GM23338 (cell line): Measurements from ENCODE around the gene FIG4.

Experiments
- CREB1 ChIP-seq: fragments of 250-450 bp; sonication (Bioruptor Pico); IDR thresholded peaks from 2 replicates; pipeline ENCODE4 v1.5.0; 2020; ENCODE audit warnings: low read depth, mild to moderate bottlenecking, moderate library complexity
- EZH2 ChIP-seq: fragments of 200-600 bp; sonication (generic); IDR thresholded peaks from one replicate; pipeline ENCODE4 v1.8.0; 2017; ENCODE audit warnings: antibody characterized with exemption, mild to moderate bottlenecking, low read depth; ENCODE audit not compliant: unreplicated experiment
- EZH2phosphoT487 ChIP-seq: fragments of 200-600 bp; sonication (generic); IDR thresholded peaks from one replicate; pipeline ENCODE4 v1.8.1; 2018; ENCODE audit warnings: antibody characterized with exemption; ENCODE audit not compliant: unreplicated experiment
- JUNB ChIP-seq: IDR thresholded peaks from one replicate; pipeline ENCODE4 v1.6.1; 2016; ENCODE audit warnings: antibody characterized with exemption; ENCODE audit not compliant: unreplicated experiment
- NANOG ChIP-seq: IDR thresholded peaks from 2 replicates; pipeline ENCODE4 v1.6.1; 2016; ENCODE audit warnings: antibody characterized with exemption, borderline replicate concordance
- POLR2AphosphoS5 ChIP-seq: IDR thresholded peaks from 2 replicates; pipeline ENCODE4 v1.6.1; 2016; ENCODE audit warnings: antibody characterized with exemption, low read depth
- TF ChIP-seq, protein P1 (sequence below), 2 experiments: fragments of 200-600 bp in 1 of 2; sonication (generic) in 1 of 2; conservative IDR thresholded peaks; 2 replicates each; pipeline versions ENCODE4 v1.5.1 to v1.6.1; 2016 to 2017; ENCODE audit warnings: antibody characterized with exemption in 2 of 2, low read depth in 2 of 2, mild to moderate bottlenecking in 2 of 2, moderate library complexity in 1 of 2
- TF ChIP-seq, protein P2 (sequence below): IDR thresholded peaks from one replicate; pipeline ENCODE4 v1.6.1; 2018; ENCODE audit warnings: antibody characterized with exemption; ENCODE audit not compliant: unreplicated experiment

DNA sequence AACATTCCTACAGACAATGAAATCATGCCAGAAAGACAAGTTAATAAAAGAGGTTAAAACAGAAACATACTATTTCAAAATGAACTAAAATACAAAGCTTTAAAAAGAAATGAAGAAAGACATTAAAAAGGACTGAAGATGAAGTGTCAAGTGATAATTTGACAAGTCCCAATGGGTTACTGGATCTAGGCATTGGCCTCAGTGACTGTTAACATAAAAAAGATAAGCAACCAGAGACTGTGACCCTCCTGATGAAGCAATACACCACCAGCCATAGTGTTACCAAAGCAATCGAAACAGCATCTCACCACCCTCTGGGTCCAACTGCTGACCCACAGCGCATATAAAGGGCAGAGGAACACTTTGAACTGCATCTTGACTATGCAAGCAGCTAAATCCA lies 130.3 kb downstream of the FIG4 start:
- TF ChIP-seq EZH2phosphoT487, result no peak
- TF ChIP-seq, protein P1, sequence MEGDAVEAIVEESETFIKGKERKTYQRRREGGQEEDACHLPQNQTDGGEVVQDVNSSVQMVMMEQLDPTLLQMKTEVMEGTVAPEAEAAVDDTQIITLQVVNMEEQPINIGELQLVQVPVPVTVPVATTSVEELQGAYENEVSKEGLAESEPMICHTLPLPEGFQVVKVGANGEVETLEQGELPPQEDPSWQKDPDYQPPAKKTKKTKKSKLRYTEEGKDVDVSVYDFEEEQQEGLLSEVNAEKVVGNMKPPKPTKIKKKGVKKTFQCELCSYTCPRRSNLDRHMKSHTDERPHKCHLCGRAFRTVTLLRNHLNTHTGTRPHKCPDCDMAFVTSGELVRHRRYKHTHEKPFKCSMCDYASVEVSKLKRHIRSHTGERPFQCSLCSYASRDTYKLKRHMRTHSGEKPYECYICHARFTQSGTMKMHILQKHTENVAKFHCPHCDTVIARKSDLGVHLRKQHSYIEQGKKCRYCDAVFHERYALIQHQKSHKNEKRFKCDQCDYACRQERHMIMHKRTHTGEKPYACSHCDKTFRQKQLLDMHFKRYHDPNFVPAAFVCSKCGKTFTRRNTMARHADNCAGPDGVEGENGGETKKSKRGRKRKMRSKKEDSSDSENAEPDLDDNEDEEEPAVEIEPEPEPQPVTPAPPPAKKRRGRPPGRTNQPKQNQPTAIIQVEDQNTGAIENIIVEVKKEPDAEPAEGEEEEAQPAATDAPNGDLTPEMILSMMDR (conservative IDR thresholded peaks at IDR 0.05; ENCODE audit: low read depth in 2 of 2), result no peak
- no peak for TF ChIP-seq POLR2AphosphoS5
- no peak for TF ChIP-seq EZH2
- no peak for TF ChIP-seq JUNB
- TF ChIP-seq, protein P2, sequence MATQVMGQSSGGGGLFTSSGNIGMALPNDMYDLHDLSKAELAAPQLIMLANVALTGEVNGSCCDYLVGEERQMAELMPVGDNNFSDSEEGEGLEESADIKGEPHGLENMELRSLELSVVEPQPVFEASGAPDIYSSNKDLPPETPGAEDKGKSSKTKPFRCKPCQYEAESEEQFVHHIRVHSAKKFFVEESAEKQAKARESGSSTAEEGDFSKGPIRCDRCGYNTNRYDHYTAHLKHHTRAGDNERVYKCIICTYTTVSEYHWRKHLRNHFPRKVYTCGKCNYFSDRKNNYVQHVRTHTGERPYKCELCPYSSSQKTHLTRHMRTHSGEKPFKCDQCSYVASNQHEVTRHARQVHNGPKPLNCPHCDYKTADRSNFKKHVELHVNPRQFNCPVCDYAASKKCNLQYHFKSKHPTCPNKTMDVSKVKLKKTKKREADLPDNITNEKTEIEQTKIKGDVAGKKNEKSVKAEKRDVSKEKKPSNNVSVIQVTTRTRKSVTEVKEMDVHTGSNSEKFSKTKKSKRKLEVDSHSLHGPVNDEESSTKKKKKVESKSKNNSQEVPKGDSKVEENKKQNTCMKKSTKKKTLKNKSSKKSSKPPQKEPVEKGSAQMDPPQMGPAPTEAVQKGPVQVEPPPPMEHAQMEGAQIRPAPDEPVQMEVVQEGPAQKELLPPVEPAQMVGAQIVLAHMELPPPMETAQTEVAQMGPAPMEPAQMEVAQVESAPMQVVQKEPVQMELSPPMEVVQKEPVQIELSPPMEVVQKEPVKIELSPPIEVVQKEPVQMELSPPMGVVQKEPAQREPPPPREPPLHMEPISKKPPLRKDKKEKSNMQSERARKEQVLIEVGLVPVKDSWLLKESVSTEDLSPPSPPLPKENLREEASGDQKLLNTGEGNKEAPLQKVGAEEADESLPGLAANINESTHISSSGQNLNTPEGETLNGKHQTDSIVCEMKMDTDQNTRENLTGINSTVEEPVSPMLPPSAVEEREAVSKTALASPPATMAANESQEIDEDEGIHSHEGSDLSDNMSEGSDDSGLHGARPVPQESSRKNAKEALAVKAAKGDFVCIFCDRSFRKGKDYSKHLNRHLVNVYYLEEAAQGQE, result no peak
- TF ChIP-seq CREB1 (CRISPR knock-in tag), result no peak
- no peak for TF ChIP-seq NANOG
